PC-9 (cell line): Measurements from ENCODE around the gene FNDC1. TPM values are rescaled to one million over a fixed set of nuclear protein-coding genes. Genes with fewer than 3 reads are reported as not detected.
A peak's percentile ranks its signal among the peaks of the same experiment; 100 is the strongest.

Source experiments
- BruUV-seq: library from RNA; stranded (reverse); fragments of 400-500 nt; replicated peaks from 2 replicates; lab custom pipeline; 2021; lab: Mats Ljungman, UMichigan
- CTCF ChIA-PET: fragments of 300-600 bp; sonication (Branson Sonifier 250); formaldehyde crosslinking; loops from one replicate; lab custom pipeline; 2022; ENCODE audit warnings: antibody characterized with exemption; lab: Charles Lee
- POLR2A ChIA-PET: fragments of 300-600 bp; sonication (Branson Sonifier 250); formaldehyde crosslinking; loops from one replicate; lab custom pipeline; 2022; ENCODE audit warnings: antibody characterized with exemption; ENCODE audit not compliant: unreplicated experiment; lab: Charles Lee
- DNase-seq, 2 experiments: peaks; one replicate each; pipeline versions ENCODE4 v3.0.0 to v3.0.0-alpha.2; 2015 to 2022; ENCODE audit warnings: mixed read lengths in 1 of 2
- H2AFZ ChIP-seq: fragments of 200-600 bp; sonication (generic); 2 replicates; pipeline ENCODE4 v1.8.1; 2017; ENCODE audit warnings: antibody characterized with exemption
- H3F3A ChIP-seq: fragments of 200-600 bp; sonication (generic); 2 replicates; pipeline ENCODE4 v1.8.1; 2017; ENCODE audit warnings: antibody characterized with exemption, mild to moderate bottlenecking, low read depth; ENCODE audit not compliant: insufficient read depth
- H3K27ac ChIP-seq: fragments of 200-600 bp; sonication (generic); 2 replicates; pipeline ENCODE4 v1.6.1; 2016; ENCODE audit warnings: mixed run types
- H3K27me3 ChIP-seq: fragments of 200-600 bp; sonication (generic); 2 replicates; pipeline ENCODE4 v1.6.1; 2016; ENCODE audit warnings: low read depth, mixed run types; ENCODE audit not compliant: insufficient read depth
- H3K36me3 ChIP-seq: fragments of 200-600 bp; sonication (generic); 2 replicates; pipeline ENCODE4 v1.6.1; 2016; ENCODE audit warnings: low read depth, mixed run types
- H3K4me1 ChIP-seq: fragments of 200-600 bp; sonication (generic); replicated peaks from 2 replicates; pipeline ENCODE4 v1.6.1; 2016; ENCODE audit warnings: mixed run types; ENCODE audit not compliant: insufficient read depth
- H3K4me2 ChIP-seq: fragments of 200-600 bp; sonication (generic); 2 replicates; pipeline ENCODE4 v1.6.1; 2017; ENCODE audit warnings: mixed run types
- H3K4me3 ChIP-seq: fragments of 200-600 bp; sonication (generic); 2 replicates; pipeline ENCODE4 v1.6.1; 2016; ENCODE audit warnings: mixed run types
- H3K79me2 ChIP-seq: fragments of 200-600 bp; sonication (generic); 2 replicates; pipeline ENCODE4 v1.6.1; 2017; ENCODE audit warnings: low read depth, mixed run types
- H3K9me2 ChIP-seq: fragments of 200-600 bp; sonication (generic); 2 replicates; pipeline ENCODE4 v1.8.1; 2017; ENCODE audit warnings: mild to moderate bottlenecking; ENCODE audit not compliant: insufficient read depth
- H3K9me3 ChIP-seq: fragments of 200-600 bp; sonication (generic); 2 replicates; pipeline ENCODE4 v1.8.1; 2016; ENCODE audit warnings: low read depth; ENCODE audit not compliant: insufficient read depth
- H4K20me1 ChIP-seq: fragments of 200-600 bp; sonication (generic); 2 replicates; pipeline ENCODE4 v1.8.1; 2017; ENCODE audit not compliant: insufficient read depth
- CTCF ChIP-seq: fragments of 200-600 bp; sonication (generic); conservative IDR thresholded peaks from 2 replicates; pipeline ENCODE4 v1.6.1; 2017; ENCODE audit warnings: mixed run types, antibody characterized with exemption, mild to moderate bottlenecking, moderate library complexity
- EZH2 ChIP-seq: fragments of 200-600 bp; sonication (generic); IDR thresholded peaks from 2 replicates; pipeline ENCODE4 v1.8.0; 2017; ENCODE audit warnings: antibody characterized with exemption, low read depth
- intact Hi-C: fragments of 100-400 bp; cut with micrococcal nuclease; formaldehyde crosslinking; loops from one replicate; pipeline ENCODE4 v1.10.0; 2022; ENCODE audit not compliant: unreplicated experiment
- total RNA-seq: library from RNA; stranded (reverse); gene quantifications from 2 replicates; pipeline ENCODE4 v1.2.3, GENCODE V29; 2021

The FNDC1 gene
- total RNA-seq, 1 experiment from 2014 or later: not detected

- no peaks in the 10 kb centered on the region for H4K20me1 ChIP-seq
- POLR2A ChIA-PET: no interaction called here
- H3F3A ChIP-seq: no peaks in the 10 kb centered on the region
- no peak for DNase-seq
- H3K4me2 ChIP-seq: no peak overlapping the region
- H3K27ac ChIP-seq: no peak overlapping the region
- intact Hi-C loops: no loop called here
- H3K9me3 ChIP-seq: no peaks in the 10 kb centered on the region
- H3K4me3 ChIP-seq: no peak overlapping the region
- H3K36me3 ChIP-seq: no peaks in the 10 kb centered on the region
- H3K9me2 ChIP-seq: no peaks in the 10 kb centered on the region
- H3K4me1 ChIP-seq: no peaks in the 10 kb centered on the region
- peaks cover 28% of the 10 kb centered on the region for H3K27me3 ChIP-seq
- no peaks in the 10 kb centered on the region for H3K79me2 ChIP-seq
- BruUV-seq: no TSS peak
- TF ChIP-seq CTCF (no peak), EZH2 (no peak)
- CTCF ChIA-PET: no interaction called here
- H2AFZ ChIP-seq: no peak overlapping the region
Observed at GRCh38 chr6:159148641-159149040, 20.6 kb upstream of the FNDC1 start.

- H3K79me2 ChIP-seq: no peaks in the 10 kb centered on the region
Observed at GRCh38 chr6:159149641-159150040, 19.6 kb upstream of the FNDC1 start.

GRCh38 chr6:159151266-159151855 lies 17.8 kb upstream of the FNDC1 start:
- Histone ChIP-seq H4K20me1 (no peaks in the 10 kb centered on the region), H2AFZ (no peak overlapping the region), H3K9me2 (no peaks in the 10 kb centered on the region; the same call in 1 of the 2 replicates), H3K4me1 (no peaks in the 10 kb centered on the region), H3F3A (no peaks in the 10 kb centered on the region), H3K9me3 (no peaks in the 10 kb centered on the region), H3K4me2 (no peak overlapping the region), H3K79me2 (no peaks in the 10 kb centered on the region), H3K27me3 (peaks cover 24% of the 10 kb centered on the region; the same call in 1 of the 2 replicates), H3K27ac (no peak overlapping the region), H3K4me3 (no peak overlapping the region), H3K36me3 (no peaks in the 10 kb centered on the region)
- DNase-seq: peak in 1 of 2 experiments; percentile 28
- peak; percentile 84 for TF ChIP-seq CTCF
- TF ChIP-seq EZH2: no peak
- CTCF ChIA-PET: no interaction called here
- intact Hi-C loops: no loop called here
- BruUV-seq: no TSS peak
- POLR2A ChIA-PET: interaction anchor here (0.5 kb wide), 1 partner anchor 14 kb away, joined by 5 read pairs; no protein-coding TSS in a partner anchor

More at GRCh38 chr6:159149641-159150040, 19.6 kb upstream of the FNDC1 start:
- no peaks in the 10 kb centered on the region for H3F3A ChIP-seq
- no peaks in the 10 kb centered on the region for H3K36me3 ChIP-seq
- no TSS peak for BruUV-seq
- H3K4me1 ChIP-seq: no peaks in the 10 kb centered on the region
- ChIA-PET POLR2A (no interaction called here), CTCF (no interaction called here)
- H2AFZ ChIP-seq: no peak overlapping the region
- DNase-seq: no peak
- H4K20me1 ChIP-seq: no peaks in the 10 kb centered on the region
- peaks cover 28% of the 10 kb centered on the region for H3K27me3 ChIP-seq
- H3K9me2 ChIP-seq: no peaks in the 10 kb centered on the region; the same call in 1 of the 2 replicates
- H3K4me2 ChIP-seq: no peak overlapping the region
- no peaks in the 10 kb centered on the region for H3K9me3 ChIP-seq
- intact Hi-C loops: no loop called here
- no peak overlapping the region for H3K4me3 ChIP-seq
- no peak for TF ChIP-seq EZH2
- TF ChIP-seq CTCF: no peak
- H3K27ac ChIP-seq: no peak overlapping the region
